CD8-positive, alpha-beta memory T cell (primary cell): ENCODE results near the gene IRF2BP1. TPM values are rescaled to one million over a fixed set of nuclear protein-coding genes. Genes with fewer than 3 reads are reported as not detected.
"Not testable (repeated sequence)": the region's sequence is repeated elsewhere in the genome, so short reads cannot be mapped to it uniquely, and the experiment has no call there.

ENCODE experiments used
- CTCF ChIA-PET: fragments of 350-600 bp; sonication (Branson Sonifier 250); formaldehyde crosslinking; loops from one replicate; lab custom pipeline; 2021; ENCODE audit warnings: antibody characterized with exemption; lab: Charles Lee
- POLR2A ChIA-PET: fragments of 350-600 bp; sonication (Branson Sonifier 250); formaldehyde crosslinking; loops from one replicate; lab custom pipeline; 2021; ENCODE audit warnings: antibody characterized with exemption; lab: Charles Lee
- DNase-seq, 5 donors: peaks; one replicate each; pipeline versions ENCODE4 v3.0.0 to v3.0.0-alpha.2; 2020 to 2022; ENCODE audit warnings: mixed read lengths in 1 of 5
- H3K27ac ChIP-seq: one replicate; pipeline ENCODE4 v1.7.0; 2013; ENCODE audit warnings: low read depth, mild to moderate bottlenecking, low read length, moderate library complexity
- H3K27me3 ChIP-seq: 2 replicates; pipeline ENCODE4 v1.7.0; 2013; ENCODE audit warnings: low read length, mild to moderate bottlenecking; ENCODE audit not compliant: insufficient read depth, poor library complexity, severe bottlenecking
- H3K36me3 ChIP-seq: 2 replicates; pipeline ENCODE4 v1.7.0; 2013; ENCODE audit warnings: mild to moderate bottlenecking, low read length, moderate library complexity; ENCODE audit not compliant: insufficient read depth
- H3K4me1 ChIP-seq: 2 replicates; pipeline ENCODE4 v1.7.0; 2013; ENCODE audit warnings: mild to moderate bottlenecking, low read length, moderate library complexity; ENCODE audit not compliant: insufficient read depth
- H3K4me3 ChIP-seq: 2 replicates; pipeline ENCODE4 v1.7.0; 2013; ENCODE audit warnings: mild to moderate bottlenecking, low read length
- H3K9me3 ChIP-seq: 2 replicates; pipeline ENCODE4 v1.7.0; 2013; ENCODE audit warnings: mild to moderate bottlenecking, low read length
- H3K27ac Mint-ChIP-seq, 8 donors: one replicate each; pipeline ENCODE4 v1.8.0; 2020 to 2021; ENCODE audit warnings: mixed read lengths in 8 of 8, mild to moderate bottlenecking in 6 of 8, inconsistent platforms in 3 of 8, moderate library complexity in 3 of 8
- H3K27me3 Mint-ChIP-seq, 2 donors: one replicate each; pipeline ENCODE4 v1.8.0; 2020 to 2021; ENCODE audit warnings: mixed read lengths in 2 of 2, mild to moderate bottlenecking in 1 of 2, moderate library complexity in 1 of 2
- H3K36me3 Mint-ChIP-seq, 3 donors: one replicate each; pipeline ENCODE4 v1.8.0; 2020 to 2021; ENCODE audit warnings: mixed read lengths in 3 of 3, inconsistent platforms in 1 of 3, mild to moderate bottlenecking in 1 of 3
- H3K4me1 Mint-ChIP-seq, 3 donors: one replicate each; pipeline ENCODE4 v1.8.0; 2020 to 2021; ENCODE audit warnings: mixed read lengths in 3 of 3, inconsistent platforms in 1 of 3, mild to moderate bottlenecking in 1 of 3
- H3K4me3 Mint-ChIP-seq, 7 donors: one replicate each; pipeline ENCODE4 v1.8.0; 2020 to 2021; ENCODE audit warnings: mixed read lengths in 7 of 7, mild to moderate bottlenecking in 6 of 7, moderate library complexity in 4 of 7, inconsistent platforms in 2 of 7
- H3K9me3 Mint-ChIP-seq, 5 donors: one replicate each; pipeline ENCODE4 v1.8.0; 2020 to 2022; ENCODE audit warnings: mixed read lengths in 5 of 5, mild to moderate bottlenecking in 3 of 5, moderate library complexity in 2 of 5, inconsistent platforms in 1 of 5
- polyA plus RNA-seq: library from polyadenylated mRNA; unstranded; fragments of 300-500 nt; fragmentation: Illumina TruSeq; gene quantifications from one replicate; pipeline ENCODE4 v1.2.3, GENCODE V29; 2021
- total RNA-seq, 2 experiments: library from RNA; stranded (reverse); gene quantifications; one replicate each; pipeline ENCODE4 v1.2.3, GENCODE V29; 2021

The IRF2BP1 gene
- total and polyA plus RNA-seq, 3 experiments from 2014 or later: 8.5 to 18.6 (median 17.9) TPM

DNA sequence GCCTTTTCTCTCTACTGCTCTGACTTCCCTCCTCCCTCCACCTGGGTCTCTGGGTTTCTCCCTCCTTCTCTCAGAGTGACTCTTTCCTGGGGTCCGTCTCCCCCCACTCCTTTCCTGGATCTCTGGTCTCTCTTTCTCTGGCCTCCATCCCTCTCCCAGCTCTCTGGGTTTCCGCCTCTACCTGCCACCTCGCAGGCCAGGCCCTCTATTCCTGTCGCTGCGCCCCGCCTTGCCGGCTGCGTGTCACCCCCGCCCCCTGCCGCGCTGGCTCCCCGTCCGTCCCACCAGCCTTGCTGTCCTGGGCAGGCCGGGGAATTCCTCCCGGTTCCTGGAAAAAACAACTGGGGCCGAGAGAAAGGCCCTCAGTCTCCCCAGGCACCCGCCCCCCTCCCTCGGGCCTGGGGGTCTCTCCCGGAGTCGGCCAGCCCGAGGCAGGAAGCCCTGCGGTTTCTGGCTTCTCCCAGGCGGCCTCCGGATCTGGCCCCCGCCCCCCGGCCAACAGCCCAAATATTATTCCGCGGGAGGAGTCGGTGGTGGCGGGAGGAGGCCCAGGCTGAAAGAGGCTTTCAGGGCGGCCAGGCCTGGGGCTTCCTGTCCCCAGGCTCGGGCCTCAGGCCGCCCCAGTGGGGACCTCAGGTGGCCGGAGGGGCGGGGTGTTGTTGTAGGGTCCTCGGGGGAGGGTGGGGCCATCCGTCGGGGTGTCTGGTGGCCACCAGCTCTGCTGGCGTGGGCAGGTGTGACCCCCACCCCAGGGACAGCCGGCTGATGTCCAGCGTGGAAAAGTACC is 9.3 kb downstream of the IRF2BP1 start:
- H3K36me3 ChIP-seq: no peaks in the 10 kb centered on the region
- no peak overlapping the region for H3K4me3 ChIP-seq
- no peak for DNase-seq
- peak overlapping the region in 4 of 7 donors; percentile 0 to 73 (median 36) for H3K4me3 Mint-ChIP-seq
- peaks cover 2% of the 10 kb centered on the region for H3K27me3 ChIP-seq
- H3K4me1 ChIP-seq: peaks cover 10% of the 10 kb centered on the region
- H3K27ac Mint-ChIP-seq: peak overlapping the region in 5 of 8 donors; percentile 14 to 91 (median 59)
- peak overlapping the region; percentile 47 for H3K27ac ChIP-seq
- no peaks in the 10 kb centered on the region for H3K9me3 Mint-ChIP-seq
- no peaks in the 10 kb centered on the region for H3K36me3 Mint-ChIP-seq
- peaks cover 23 to 42% of the 10 kb centered on the region in 2 donors for H3K27me3 Mint-ChIP-seq
- no peaks in the 10 kb centered on the region for H3K9me3 ChIP-seq
- H3K4me1 Mint-ChIP-seq: peaks cover 10 to 16% (median 15%) of the 10 kb centered on the region in 3 donors
- POLR2A ChIA-PET: no interaction called here
- CTCF ChIA-PET: no interaction called here

DNA sequence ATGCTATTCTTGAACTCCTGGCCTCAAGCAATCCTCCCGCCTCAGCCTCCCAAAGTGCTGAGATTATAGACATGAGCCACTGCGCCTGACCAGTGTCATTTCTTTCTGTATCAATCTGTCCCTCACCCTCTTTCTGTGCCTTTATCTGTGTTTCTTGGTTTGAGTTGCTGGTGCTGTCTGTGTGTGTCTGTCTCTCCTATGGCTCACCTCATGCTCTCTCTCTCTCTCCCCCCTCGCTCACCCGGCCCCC is 9.9 kb downstream of the IRF2BP1 start:
- Histone ChIP-seq H3K36me3 (no peaks in the 10 kb centered on the region), H3K27ac (peak overlapping the region; percentile 47), H3K9me3 (no peaks in the 10 kb centered on the region), H3K4me1 (peaks cover 10% of the 10 kb centered on the region), H3K27me3 (peaks cover 2% of the 10 kb centered on the region), H3K4me3 (no peak overlapping the region)
- ChIA-PET POLR2A (no interaction called here), CTCF (no interaction called here)
- Mint-ChIP-seq H3K4me1 (peaks cover 10 to 16% (median 15%) of the 10 kb centered on the region in 3 donors), H3K4me3 (peak overlapping the region in 3 of 7 donors; percentile 0 to 73 (median 23)), H3K9me3 (no peaks in the 10 kb centered on the region), H3K36me3 (no peaks in the 10 kb centered on the region), H3K27me3 (peaks cover 23 to 42% of the 10 kb centered on the region in 2 donors), H3K27ac (peak overlapping the region in 6 of 8 donors; percentile 14 to 69 (median 37))
- DNase-seq: no peak

DNA sequence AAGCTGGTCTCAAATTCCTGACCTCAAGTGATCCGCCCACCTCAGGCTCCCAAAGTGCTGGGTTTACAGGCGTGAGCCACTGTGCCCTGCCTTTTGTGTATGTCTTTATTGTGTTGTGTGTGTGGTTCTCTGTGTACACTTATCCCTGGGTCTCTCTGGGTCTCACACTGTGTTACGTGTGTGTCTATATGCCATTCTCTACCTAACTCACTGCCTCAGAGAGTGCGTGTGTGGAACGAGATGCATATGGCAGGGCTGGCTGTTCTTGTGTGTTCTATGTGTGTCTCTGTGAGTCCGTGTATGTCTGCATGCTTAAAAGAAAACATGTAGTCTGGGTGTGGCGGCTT is 11.3 kb downstream of the IRF2BP1 start:
- Histone ChIP-seq H3K36me3 (no peaks in the 10 kb centered on the region), H3K9me3 (no peaks in the 10 kb centered on the region), H3K4me1 (peaks cover 10% of the 10 kb centered on the region), H3K4me3 (no peak overlapping the region), H3K27ac (no peak overlapping the region), H3K27me3 (peaks cover 2% of the 10 kb centered on the region)
- Mint-ChIP-seq H3K27me3 (peaks cover 19 to 42% of the 10 kb centered on the region in 2 donors), H3K4me3 (no peak overlapping the region), H3K9me3 (no peaks in the 10 kb centered on the region), H3K36me3 (no peaks in the 10 kb centered on the region), H3K4me1 (peaks cover 10 to 16% (median 15%) of the 10 kb centered on the region in 3 donors), H3K27ac (no peak overlapping the region)
- ChIA-PET CTCF (no interaction called here), POLR2A (no interaction called here)
- no peak for DNase-seq

DNA sequence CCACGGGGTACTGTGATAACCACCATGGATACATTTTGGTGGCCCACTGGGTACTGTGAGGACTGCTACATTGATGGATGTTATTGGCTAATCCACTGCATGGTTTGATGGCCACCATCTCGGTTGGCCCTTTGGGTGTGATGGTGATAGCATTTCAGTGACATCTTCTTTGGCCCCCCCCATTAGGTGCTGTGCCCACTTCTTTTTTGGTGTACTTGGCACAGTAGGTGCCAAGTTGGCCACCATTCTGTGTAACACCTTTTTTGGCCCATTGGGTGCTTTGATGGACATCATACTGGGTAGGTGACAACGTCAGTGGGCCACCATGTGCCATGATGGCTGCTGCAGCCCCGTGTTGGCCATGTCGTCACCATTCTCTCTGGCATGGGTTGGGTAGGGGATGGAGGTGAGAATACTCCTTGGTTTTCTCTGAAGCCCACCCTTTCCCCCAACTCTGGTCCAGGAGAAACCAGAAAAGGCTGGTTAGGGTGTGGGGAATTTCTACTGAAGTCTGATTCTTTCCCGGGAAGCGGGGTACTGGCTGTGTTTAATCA is 12.6 kb downstream of the IRF2BP1 start:
- Histone ChIP-seq H3K27ac (no peak overlapping the region), H3K36me3 (no peaks in the 10 kb centered on the region), H3K27me3 (no peaks in the 10 kb centered on the region), H3K9me3 (no peaks in the 10 kb centered on the region), H3K4me3 (no peak overlapping the region), H3K4me1 (peaks cover 10% of the 10 kb centered on the region)
- Mint-ChIP-seq H3K4me3 (no peak overlapping the region), H3K27ac (peak overlapping the region in 1 of 8 donors; percentile 5), H3K9me3 (no peaks in the 10 kb centered on the region), H3K36me3 (no peaks in the 10 kb centered on the region), H3K27me3 (peaks cover 18 to 36% of the 10 kb centered on the region in 2 donors), H3K4me1 (peaks cover 10 to 16% (median 15%) of the 10 kb centered on the region in 3 donors)
- ChIA-PET CTCF (no interaction called here), POLR2A (no interaction called here)
- no peak for DNase-seq

DNA sequence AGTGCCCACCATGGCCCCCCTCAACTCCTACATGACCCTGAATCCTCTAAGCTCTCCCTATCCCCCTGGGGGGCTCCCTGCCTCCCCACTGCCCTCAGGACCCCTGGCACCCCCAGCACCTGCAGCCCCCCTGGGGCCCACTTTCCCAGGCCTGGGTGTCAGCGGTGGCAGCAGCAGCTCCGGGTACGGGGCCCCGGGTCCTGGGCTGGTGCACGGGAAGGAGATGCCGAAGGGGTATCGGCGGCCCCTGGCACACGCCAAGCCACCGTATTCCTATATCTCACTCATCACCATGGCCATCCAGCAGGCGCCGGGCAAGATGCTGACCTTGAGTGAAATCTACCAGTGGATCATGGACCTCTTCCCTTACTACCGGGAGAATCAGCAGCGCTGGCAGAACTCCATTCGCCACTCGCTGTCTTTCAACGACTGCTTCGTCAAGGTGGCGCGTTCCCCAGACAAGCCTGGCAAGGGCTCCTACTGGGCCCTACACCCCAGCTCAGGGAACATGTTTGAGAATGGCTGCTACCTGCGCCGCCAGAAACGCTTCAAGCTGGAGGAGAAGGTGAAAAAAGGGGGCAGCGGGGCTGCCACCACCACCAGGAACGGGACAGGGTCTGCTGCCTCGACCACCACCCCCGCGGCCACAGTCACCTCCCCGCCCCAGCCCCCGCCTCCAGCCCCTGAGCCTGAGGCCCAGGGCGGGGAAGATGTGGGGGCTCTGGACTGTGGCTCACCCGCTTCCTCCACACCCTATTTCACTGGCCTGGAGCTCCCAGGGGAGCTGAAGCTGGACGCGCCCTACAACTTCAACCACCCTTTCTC is 13.6 kb downstream of the IRF2BP1 start:
- no peaks in the 10 kb centered on the region for H3K9me3 ChIP-seq
- no peaks in the 10 kb centered on the region for H3K9me3 Mint-ChIP-seq
- H3K4me3 Mint-ChIP-seq: no peak overlapping the region
- H3K36me3 Mint-ChIP-seq: no peaks in the 10 kb centered on the region
- no peaks in the 10 kb centered on the region for H3K36me3 ChIP-seq
- H3K27me3 ChIP-seq: no peaks in the 10 kb centered on the region
- CTCF ChIA-PET: no interaction called here
- H3K4me3 ChIP-seq: no peak overlapping the region
- H3K27ac ChIP-seq: no peak overlapping the region
- DNase-seq: no peak
- H3K27ac Mint-ChIP-seq: no peak overlapping the region
- peaks cover 9% of the 10 kb centered on the region for H3K4me1 ChIP-seq
- POLR2A ChIA-PET: no interaction called here
- peaks cover 13 to 28% of the 10 kb centered on the region in 2 donors for H3K27me3 Mint-ChIP-seq
- H3K4me1 Mint-ChIP-seq: peaks cover 6 to 10% (median 9%) of the 10 kb centered on the region in 3 donors

DNA sequence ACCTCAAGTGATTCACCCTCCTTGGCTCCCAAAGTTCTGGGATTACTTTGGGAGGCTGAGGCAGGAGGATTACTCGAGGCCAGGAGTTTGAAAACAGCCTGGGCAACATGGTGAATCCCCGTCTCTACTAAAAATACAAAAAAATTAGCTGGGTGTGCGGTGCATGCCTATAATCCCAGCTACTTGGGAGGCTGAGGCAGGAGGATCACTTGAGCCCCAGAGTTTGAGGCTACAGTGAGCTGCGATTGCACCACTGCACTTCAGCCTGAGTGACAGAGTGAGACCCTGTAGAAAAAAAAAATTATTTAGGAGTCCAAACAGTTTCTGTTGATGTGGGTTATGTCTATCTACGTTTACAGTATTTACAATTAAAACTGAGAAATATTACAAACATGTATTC is 15.1 kb downstream of the IRF2BP1 start:
- POLR2A ChIA-PET: no interaction called here
- no peak for DNase-seq

DNA sequence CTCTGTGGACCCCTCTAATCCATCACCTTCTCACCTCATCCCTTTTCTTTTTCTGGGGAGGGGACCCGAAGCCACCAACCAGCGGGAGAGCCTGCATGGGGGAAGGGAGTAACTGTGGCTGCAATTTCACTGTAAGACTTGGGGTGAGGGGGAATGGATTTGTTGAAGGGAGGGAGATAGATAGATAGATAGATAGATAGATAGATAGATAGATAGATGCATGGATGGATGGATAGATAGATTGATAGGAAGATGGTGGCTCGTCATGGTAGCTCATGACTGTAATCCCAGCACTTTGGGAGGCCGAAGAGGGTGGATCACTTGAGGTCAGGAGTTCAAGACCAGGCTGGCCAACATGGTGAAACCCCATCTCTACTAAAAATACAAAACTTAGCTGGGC is 18.7 kb downstream of the IRF2BP1 start:
- DNase-seq, H3K27ac ChIP-seq, H3K9me3 Mint-ChIP-seq, H3K9me3 ChIP-seq, H3K36me3 ChIP-seq, H3K4me3 Mint-ChIP-seq, H3K27ac Mint-ChIP-seq, H3K4me1 ChIP-seq, H3K36me3 Mint-ChIP-seq, POLR2A ChIA-PET, H3K4me3 ChIP-seq, H3K27me3 ChIP-seq: not testable (repeated sequence)
- H3K27me3 Mint-ChIP-seq: peaks cover 14 to 18% of the 10 kb centered on the region in 2 donors
- CTCF ChIA-PET: interaction anchor here (1.0 kb wide), 1 partner anchor 15 kb away, joined by 3 read pairs; no protein-coding TSS in a partner anchor
- peaks cover 12 to 22% (median 15%) of the 10 kb centered on the region in 3 donors for H3K4me1 Mint-ChIP-seq

More for the DNA sequence above, 15.1 kb downstream of the IRF2BP1 start:
- H3K36me3 ChIP-seq: no peaks in the 10 kb centered on the region
- no peaks in the 10 kb centered on the region for H3K36me3 Mint-ChIP-seq
- no peak overlapping the region for H3K4me3 ChIP-seq
- no peaks in the 10 kb centered on the region for H3K9me3 Mint-ChIP-seq
- H3K9me3 ChIP-seq: no peaks in the 10 kb centered on the region
- peaks cover 8 to 21% of the 10 kb centered on the region in 2 donors for H3K27me3 Mint-ChIP-seq
- no peaks in the 10 kb centered on the region for H3K4me1 ChIP-seq
- no peaks in the 10 kb centered on the region for H3K27me3 ChIP-seq
- no peak overlapping the region for H3K4me3 Mint-ChIP-seq
- no peak overlapping the region for H3K27ac Mint-ChIP-seq
- H3K27ac ChIP-seq: no peak overlapping the region
- H3K4me1 Mint-ChIP-seq: no peaks in the 10 kb centered on the region
- CTCF ChIA-PET: interaction anchor here (1.2 to 2.2 kb wide), 2 partner anchors 12 to 54 kb away, joined by 3 to 9 read pairs; no protein-coding TSS in a partner anchor
